ENCODE measurements around the gene SLC9A2.

The SLC9A2 gene, protein sequence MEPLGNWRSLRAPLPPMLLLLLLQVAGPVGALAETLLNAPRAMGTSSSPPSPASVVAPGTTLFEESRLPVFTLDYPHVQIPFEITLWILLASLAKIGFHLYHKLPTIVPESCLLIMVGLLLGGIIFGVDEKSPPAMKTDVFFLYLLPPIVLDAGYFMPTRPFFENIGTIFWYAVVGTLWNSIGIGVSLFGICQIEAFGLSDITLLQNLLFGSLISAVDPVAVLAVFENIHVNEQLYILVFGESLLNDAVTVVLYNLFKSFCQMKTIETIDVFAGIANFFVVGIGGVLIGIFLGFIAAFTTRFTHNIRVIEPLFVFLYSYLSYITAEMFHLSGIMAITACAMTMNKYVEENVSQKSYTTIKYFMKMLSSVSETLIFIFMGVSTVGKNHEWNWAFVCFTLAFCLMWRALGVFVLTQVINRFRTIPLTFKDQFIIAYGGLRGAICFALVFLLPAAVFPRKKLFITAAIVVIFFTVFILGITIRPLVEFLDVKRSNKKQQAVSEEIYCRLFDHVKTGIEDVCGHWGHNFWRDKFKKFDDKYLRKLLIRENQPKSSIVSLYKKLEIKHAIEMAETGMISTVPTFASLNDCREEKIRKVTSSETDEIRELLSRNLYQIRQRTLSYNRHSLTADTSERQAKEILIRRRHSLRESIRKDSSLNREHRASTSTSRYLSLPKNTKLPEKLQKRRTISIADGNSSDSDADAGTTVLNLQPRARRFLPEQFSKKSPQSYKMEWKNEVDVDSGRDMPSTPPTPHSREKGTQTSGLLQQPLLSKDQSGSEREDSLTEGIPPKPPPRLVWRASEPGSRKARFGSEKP

GRCh38 chr2:102619414-102620319 is at the start of gene SLC9A2:
Gene SLC9A2 (plus strand): TSS chr2:102619553. CDS start chr2:102619849, 296 bp downstream.
- no peak for DNase-seq

DNA sequence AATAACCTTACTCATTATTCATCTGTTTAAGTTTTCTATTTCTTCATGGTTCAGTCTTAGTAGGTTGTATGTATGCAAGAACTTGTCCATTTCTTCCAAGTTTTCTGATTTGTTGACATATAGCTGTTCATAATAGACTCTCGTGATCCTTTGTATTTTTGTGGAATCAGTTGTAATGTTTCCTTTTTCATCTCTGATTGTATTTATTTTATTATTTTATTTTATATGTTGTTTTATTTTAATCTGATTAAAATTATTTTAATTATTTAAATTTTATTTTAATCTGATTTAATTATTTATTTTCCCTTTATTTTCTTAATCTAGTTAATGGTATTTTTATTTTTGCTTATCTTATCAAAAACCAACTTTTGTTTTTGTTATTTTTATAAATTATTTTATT is 43.5 kb upstream of the SLC9A2 start:
- DNase-seq = no peak

DNA sequence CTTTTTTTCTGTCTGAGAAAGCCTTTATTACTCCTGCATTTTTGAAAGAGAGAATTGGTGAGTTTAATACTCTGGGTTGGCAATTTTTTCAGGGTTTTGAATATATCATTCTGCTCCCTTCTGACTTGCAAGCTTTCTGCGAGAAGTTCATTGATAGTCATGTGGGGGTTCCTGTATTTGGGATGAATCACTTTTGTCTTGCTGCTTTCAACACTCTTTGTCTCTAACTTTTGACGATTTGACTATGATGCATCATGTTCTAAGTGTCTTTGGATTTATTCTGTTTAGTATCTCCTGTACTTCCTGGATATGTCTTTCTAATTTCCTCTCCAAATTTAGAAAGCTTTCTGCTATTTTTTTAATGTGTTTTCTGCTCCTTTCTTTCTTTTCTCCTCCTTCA is 41.0 kb upstream of the SLC9A2 start:
- DNase-seq = peak; percentile 39

GRCh38 chr2:102581911-102582310 is 37.4 kb upstream of the SLC9A2 start:
- DNase-seq = peak; percentile 90

GRCh38 chr2:102582845-102583244 is 36.5 kb upstream of the SLC9A2 start:
- DNase-seq = no peak

- DNase-seq = no peak
Observed at GRCh38 chr2:102585847-102586404, 33.4 kb upstream of the SLC9A2 start.

DNA sequence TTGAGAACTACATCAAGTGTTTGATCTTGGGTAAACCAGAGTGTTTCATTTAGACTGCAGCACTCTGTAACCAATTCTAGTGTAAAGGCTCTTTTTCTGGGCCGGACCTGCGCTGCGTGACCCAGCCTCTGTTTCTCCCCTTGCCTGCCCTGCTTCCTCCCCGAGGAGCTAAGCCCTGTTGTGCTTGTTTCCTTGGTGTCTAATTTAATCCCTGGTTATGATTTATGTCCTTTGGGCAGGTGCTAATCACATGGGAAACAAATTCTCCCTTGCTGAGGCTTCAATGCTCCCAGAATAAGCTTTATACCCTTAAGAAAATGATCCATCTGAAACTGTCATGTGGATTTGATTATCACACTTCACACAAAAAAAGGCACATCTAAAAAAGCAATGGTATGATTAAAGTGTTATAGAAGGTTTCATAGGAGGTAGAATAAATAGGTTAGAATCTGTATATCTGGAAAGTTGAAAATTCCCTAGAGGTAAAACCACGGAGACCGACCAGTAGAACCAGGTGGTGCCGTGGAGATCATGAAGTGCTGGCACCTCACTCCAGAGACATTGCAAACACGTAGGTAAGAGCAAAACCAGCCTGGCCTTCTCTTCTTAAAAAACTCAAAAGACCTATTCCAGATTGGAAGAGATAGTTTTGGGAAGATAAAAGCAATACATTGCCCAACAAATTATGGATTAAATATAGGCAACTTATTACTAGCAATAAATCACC is 31.0 kb upstream of the SLC9A2 start:
- DNase-seq = no peak

DNA sequence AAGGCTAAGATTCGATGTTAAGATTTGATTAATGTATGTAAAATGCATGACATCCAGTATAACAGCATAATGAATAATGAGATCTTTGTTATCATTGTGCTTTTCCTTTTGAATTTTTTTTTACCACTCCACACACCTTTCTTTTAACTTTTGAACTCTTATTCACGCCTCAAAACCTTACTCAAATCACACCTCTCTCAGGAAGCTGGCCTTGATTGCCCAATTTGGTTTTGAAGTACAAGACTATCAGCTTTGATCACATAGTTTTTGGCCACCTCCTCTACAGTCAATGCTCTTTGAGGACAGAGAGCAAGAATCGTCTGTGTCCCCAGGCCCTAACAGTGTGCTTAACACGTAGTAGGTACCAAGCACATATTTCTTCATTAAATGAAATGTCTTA is 29.9 kb upstream of the SLC9A2 start:
- DNase-seq = no peak

GRCh38 chr2:102591491-102592045 is 27.8 kb upstream of the SLC9A2 start:
- no peak for DNase-seq

DNA sequence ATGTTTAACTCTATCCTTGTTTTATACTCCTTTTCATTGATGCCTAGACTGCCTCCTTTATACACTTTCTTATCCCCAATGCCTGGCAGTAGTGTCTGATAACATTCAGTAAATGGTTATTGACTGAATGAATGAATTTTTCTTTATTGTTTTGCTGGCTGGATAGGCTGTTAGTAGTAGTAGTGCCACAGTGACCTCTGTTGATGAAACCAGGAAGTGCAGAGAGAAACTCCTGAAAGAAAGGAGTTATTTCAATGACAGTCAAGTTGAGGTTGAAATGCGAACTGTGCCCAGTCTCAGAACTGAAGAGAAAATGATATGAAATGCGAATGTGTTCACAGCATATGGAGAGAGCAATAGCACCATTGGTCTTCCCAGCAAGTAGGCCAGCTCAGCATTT is 26.8 kb upstream of the SLC9A2 start:
- DNase-seq = peak; percentile 73

DNA sequence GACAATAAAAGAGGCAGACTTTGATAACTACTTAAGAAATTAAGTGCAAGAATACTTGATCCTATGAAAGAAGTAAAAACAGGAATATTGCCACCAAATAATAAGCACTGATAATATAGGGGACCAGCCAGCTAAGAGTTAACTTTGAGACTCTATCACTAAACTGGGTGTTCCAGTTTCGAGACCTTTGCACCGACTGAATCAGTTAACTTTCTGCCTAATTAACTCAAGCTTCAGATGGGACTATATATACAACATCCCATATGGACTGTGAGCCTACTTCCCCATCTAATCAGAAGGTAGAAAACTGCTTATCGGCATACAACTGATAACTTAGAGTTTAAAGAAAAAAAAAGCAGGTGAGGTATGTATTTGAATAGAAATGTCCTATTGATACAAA is 25.8 kb upstream of the SLC9A2 start:
- no peak for DNase-seq

GRCh38 chr2:102594445-102595016 is 24.8 kb upstream of the SLC9A2 start:
- DNase-seq = no peak

DNA sequence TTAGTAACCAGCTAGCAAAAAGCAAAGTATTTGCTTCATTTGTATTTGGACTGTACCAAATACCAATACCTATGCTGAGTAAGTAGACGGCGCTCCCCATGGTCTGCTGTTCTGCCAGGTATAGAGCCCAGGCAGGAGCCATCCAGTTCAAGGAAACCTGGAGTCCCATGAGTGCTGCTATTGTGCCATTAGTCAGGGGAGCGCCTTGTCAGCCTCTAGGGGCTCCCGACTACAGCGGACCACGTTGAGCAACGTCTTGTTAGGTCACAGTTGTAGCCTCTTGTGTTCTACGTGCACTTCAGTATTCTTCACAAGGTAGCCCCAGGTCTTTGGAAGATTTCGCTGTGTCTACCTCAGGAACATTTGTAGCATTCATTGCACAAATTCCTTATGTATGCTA is 21.6 kb upstream of the SLC9A2 start:
- no peak for DNase-seq

DNA sequence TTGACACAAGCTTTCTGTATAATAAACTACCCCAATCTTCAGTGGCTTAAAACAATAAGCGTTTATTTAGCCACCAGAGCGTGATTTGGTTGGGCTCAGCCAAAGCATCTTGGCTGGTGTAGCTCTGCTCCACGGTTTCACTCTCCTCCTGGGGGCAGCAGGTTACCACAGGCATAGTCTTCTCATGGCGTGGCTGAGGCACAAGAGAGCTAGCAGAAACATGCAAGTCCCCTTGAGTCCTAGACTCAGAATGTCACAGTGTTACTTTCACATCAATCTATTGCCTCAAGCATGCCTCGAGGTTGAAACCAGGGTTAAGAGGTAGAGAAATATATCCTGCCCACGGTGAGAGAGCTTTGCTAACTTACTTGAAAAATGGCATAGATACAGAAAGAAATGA is 19.9 kb upstream of the SLC9A2 start:
- DNase-seq = no peak

GRCh38 chr2:102601730-102602129 is 17.6 kb upstream of the SLC9A2 start:
- DNase-seq = no peak

GRCh38 chr2:102603904-102604303 is 15.4 kb upstream of the SLC9A2 start:
- DNase-seq = peak; percentile 71

DNA sequence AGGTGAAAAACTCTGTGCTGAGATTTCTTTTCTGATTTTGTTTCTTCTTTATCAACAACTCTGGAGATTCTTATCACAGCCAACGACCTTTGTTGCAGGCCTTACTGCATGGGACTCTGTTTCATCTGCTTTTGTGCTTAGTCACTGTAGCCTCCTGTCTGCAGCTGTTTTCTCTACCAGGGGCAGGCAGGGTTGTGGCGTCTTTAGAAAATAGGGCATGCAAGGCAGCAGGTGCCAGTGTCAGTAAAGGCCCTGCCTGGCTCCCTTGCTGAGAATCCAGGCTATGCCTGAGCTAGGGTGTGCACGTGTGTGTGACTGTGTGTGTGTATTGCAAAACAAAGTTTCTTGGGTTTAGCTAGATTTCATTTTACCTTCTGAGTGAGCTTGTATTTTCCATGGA is 14.6 kb upstream of the SLC9A2 start:
- DNase-seq = peak; percentile 28

DNA sequence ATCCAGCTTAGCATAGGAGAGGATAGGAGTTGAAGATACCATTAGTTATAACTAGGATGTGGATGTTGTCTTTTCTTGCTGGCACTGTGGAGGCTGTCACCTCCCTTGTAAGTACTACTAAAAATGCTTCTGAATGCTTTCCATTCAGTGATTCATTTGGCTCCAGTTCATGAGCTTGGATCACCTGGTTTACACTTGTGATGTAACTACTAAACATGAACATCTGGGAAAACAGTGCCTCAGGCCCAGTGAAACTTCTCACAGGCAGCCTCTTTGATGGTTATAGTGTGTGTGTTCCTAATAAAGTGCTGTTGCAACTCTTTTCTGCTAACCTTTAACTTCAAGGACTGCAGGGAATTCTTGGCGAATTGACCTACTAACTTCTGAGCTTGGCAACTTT is 13.0 kb upstream of the SLC9A2 start:
- DNase-seq = no peak

GRCh38 chr2:102615620-102616436 is 3.5 kb upstream of the SLC9A2 start:
- peak; percentile 77 for DNase-seq

All from suppressor macrophage treated with lipopolysaccharide for 4 hours (primary cell).